GM15510 (cell line): ENCODE measurements around the gene PNCK.

ENCODE experiments used
- POLR2A ChIP-seq: IDR thresholded peaks from 3 replicates; pipeline ENCODE4 v1.6.1; 2011; ENCODE audit warnings: borderline replicate concordance; ENCODE audit not compliant: insufficient read length; ENCODE audit errors: extremely low read depth

The PNCK gene

GRCh38 chrX:153687121-153688039, 13.8 kb upstream of the PNCK start, which contains the start of gene SLC6A8:
Gene SLC6A8 (plus strand): TSS chrX:153687926. CDS start chrX:153688575, 649 bp downstream.
- no peak for TF ChIP-seq POLR2A

GRCh38 chrX:153686711-153687110, 13.1 kb upstream of the PNCK start:
- TF ChIP-seq POLR2A = no peak

DNA sequence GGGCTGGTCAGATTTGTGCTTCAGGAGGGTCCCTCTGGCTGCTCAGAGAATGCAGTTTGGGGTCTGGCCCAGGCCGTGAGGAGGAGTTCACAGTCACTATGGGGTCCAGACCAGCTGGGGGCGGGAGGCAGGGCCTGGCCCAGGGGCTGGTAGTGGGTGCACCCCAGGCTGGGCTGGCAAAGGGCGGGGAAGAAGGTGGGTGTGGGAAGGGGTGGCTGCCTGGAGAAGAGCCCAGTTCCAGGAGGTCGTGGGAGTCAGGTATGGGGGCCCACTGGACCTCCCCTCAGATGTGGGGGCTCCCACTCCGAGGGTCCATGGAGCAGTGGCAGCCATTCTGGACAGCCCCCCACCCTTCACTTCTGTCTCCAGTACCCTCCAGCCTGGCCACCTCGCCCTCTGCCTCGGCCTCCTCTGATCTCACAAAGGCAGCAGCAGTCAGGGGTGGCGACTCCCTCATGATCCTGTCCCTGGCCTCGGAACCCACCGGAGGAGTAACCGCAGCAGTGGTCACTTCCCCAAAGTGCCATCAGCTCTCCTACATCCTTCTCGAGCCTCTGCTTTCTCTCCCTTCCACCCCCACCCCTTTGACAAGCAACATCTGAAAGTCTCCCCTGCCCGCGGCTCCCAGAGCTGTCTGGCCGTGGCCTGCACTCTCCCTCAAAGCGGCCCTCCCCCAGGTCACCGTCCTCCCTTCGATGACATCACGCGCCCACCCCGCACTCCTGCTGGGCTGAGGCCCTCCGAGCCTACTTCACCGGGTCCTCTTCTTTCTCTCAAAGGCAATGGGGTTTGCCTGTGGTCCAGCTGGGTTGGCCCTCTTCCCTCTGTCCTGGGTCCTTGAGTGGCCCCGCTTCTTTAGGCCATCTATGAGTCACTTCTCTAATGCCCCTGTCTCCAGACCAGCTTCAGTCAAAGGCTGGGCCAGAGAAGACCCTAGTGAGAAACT, 12.4 kb upstream of the PNCK start:
- no peak for TF ChIP-seq POLR2A

GRCh38 chrX:153685156-153685536, 11.5 kb upstream of the PNCK start:
- TF ChIP-seq POLR2A = no peak

GRCh38 chrX:153684467-153685155, 11.0 kb upstream of the PNCK start:
- TF ChIP-seq POLR2A = no peak

DNA sequence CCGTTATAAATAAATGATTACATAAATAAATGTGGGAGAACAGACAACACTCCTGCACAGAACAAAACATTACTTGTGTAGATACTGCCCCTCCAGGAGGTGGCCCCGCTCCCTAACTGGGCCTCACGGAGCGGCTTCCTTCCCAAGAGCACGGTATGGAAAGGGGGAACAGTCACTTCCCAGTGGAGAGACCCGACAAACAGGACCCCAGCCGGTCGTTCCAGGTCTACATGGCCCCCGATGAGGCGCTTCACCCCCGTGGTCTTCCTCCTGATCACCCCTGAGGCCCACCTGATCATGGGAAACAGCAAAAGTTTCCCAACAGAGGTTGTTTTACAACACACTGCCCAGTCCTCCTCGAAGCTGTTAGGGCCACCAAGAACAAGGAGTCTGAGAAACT, 7.6 kb upstream of the PNCK start:
- no peak for TF ChIP-seq POLR2A

GRCh38 chrX:153674219-153674851, 722 bp upstream of the PNCK start:
- TF ChIP-seq POLR2A = no peak

DNA sequence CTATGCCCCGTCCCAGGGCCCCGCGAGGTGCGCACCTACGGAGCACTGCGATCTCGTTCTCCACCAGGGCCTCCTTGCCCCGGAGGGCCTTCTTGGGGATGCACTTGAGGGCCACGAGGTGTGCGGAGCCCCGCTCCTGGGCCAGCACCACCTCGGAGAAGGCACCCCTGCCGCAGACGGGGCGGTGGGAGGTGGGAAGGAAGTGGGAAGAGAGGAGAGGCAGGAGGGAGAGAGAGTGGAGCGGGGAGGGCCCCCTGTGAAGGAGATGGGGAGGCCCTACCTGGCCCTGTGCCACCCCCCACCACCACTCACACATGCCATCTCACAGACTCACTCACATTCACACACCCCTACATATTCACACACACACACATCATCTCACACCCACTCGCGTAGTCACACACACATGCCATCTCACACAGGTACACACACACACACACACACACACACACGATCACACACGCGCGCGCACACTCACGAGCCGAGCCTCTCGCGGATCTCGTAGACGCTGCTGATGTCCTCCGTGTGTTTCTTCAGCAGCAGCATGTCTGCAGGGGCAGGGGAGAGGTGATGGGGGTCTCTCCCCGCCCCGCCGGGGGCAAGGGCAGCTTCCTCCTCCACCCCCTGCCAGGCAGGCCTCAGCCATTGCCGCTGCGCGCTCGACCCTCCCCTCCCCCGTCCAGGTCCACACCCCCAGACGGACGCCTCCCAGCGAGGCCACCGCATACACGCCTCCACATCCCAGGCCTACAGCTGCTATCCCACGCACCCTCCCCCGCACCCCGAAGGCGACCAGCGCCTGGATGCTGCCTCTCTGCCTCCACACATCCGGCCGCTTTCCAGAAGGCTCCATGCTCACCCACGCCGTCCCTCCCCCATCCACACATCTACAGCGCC, 834 bp downstream of the PNCK start:
- TF ChIP-seq POLR2A = no peak

DNA sequence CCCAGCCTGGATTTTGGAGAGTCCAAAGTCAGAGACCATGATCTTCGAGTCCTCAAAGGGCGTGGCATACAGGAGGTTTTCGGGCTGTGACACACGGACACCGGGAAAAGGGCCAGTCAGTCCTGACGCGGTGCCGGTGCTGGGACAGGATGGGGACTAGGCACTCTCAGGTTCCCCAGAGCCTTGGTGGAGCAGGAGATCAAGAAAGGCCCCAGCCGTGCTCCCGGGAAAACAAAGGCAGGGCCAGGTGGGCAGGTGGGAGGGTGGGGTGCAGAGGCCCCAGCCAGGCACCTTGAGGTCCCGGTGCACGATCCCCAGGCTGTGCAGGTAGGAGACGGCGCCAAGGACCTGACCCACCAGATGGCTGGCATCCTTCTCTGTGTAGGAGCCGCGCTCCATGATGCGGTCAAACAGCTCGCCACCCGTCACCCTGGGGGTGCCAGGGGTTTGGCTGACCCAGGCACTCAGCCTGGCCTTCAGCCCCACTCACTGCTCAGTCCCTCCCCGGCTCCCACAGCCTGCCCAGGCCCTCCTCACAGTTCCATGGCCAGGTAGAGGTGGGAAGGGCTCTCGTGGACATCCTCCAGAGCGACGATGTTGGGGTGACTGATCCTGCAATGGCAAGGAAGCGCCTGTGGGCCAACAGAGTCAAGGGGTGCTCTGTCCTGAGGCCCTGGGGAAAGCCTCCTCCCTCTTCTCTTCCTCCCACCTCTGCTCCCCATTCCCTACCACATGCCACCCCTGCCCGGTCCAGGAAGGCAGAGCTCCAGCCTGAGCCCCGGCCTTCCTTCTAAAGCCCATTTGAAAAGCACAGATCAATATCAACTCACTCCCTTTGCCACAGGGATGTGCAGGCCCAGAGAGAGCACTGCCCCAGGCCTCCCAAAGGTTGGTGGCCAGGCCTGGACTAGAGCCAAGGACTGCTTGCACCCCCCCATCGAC, 1.8 kb downstream of the PNCK start:
- no peak for TF ChIP-seq POLR2A

DNA sequence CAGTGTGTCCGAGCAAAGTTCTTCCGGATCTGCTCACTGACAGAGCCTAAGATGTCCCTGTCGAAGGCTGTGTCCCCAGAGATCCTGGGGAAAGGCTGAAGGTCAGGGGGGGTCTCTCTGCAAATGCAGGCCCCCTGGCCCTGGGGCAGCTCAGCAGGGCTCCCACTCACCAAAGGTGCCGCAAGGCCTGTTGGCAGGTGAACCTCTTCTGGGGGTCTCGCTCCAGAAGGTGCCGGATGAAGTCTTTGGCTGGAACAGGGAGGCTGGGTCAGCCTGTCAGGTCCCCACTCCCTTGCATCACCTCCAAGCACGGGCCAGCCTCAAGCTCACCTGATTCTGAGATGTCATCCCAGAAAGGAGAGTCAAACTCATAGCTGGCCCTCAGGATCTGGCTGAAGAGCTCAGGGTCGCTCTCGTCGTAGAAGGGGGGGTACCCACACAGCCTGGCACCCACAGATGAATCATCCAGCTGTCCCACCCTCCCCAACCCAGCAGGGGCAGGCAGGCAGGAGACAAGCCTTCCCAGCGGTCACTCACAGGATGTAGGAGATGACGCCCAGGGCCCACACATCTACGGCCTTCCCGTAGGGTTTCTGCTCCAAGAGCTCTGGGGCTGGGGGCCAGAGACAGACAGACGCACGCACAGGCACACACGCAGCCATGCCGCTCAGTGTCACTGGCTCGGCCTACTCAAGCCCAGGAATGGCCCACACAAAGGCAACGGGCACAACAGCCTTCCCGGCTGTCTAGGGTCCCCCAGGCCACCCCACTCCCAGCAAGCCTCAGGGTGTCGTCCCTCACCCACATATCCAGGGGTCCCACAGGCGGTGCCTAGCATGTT, 2.6 kb downstream of the PNCK start:
- TF ChIP-seq POLR2A = no peak

DNA sequence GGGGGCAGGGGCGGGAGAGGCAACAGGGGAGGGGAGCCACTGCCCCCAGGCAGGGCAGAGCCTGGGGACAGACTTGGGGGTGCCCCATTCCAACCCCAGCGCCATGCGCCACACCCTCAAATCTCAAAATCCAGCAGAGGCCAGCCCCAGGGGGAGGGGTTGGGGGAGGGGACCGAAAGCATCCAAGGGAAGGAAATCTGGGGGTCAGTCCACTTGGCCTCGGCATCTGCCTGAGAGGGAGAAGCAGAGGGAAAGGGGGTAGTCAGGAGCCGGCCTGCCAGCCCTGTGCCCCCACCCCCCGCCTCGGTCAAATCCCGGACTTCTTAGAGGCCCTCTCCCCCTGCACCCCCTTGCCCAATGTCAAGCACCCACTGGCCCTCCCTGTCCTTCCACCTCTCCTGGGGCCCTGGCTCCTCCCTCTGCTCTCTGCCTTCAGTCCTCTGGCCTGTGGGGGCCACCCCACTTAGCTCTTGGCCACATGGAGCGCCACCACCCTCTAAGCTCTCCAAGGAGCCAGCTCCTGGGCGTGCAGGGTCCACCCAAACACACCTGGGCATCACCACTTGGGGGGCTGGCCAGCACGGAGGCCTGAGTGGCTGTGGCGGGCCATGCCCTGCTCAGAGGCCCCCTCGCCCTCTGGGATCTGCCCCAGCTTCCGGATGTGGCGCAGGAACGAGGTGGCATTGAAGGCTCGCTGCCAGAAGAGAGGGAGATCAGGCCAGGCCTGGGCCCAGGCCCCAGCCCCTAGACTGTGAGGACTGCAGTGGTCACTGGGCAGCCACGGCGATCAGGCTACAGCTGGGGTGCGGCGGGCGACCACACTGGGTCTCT, 3.5 kb downstream of the PNCK start:
- no peak for TF ChIP-seq POLR2A
